Right lobe of liver (tissue), 6 donors: ENCODE data around the gene CCDC9B. TPM values are rescaled to one million over a fixed set of nuclear protein-coding genes. Genes with fewer than 3 reads are reported as not detected.

Experiments
- ATAC-seq, 4 donors: fragments of 200-7000 bp; cut with Tn5 transposase; one replicate each; pipeline ENCODE4 v1.9.1; 2020; ENCODE audit warnings: mild to moderate bottlenecking in 4 of 4, moderate library complexity in 4 of 4
- DNase-seq, 3 donors: peaks; one replicate each; pipeline ENCODE4 v3.0.0-alpha.2; 2020
- H3K27ac ChIP-seq, 3 donors: fragments of 200-600 bp; one replicate each; pipeline ENCODE4 v1.8.0; 2022
- H3K27me3 ChIP-seq, 2 donors: fragments of 200-600 bp; one replicate each; pipeline ENCODE4 v1.8.0; 2022
- H3K36me3 ChIP-seq, 4 donors: fragments of 200-600 bp; sonication (generic) in 1 of 4; one replicate each; pipeline versions ENCODE4 v1.5.1 to v1.8.0; 2017 to 2022; ENCODE audit warnings: control low read depth in 1 of 4
- H3K4me1 ChIP-seq, 4 donors: fragments of 200-600 bp; sonication (generic) in 1 of 4; one replicate each; pipeline versions ENCODE4 v1.5.1 to v1.8.0; 2017 to 2022; ENCODE audit warnings: control low read depth in 1 of 4
- H3K4me3 ChIP-seq, 3 donors: fragments of 200-600 bp; one replicate each; pipeline ENCODE4 v1.8.0; 2022
- H3K9me3 ChIP-seq, 4 donors: fragments of 200-600 bp; sonication (generic) in 1 of 4; one replicate each; pipeline versions ENCODE4 v1.5.1 to v1.8.0; 2017 to 2022; ENCODE audit warnings: control low read depth in 1 of 4
- CTCF ChIP-seq, 4 donors: fragments of 200-600 bp in 3 of 4; fragments of 450-650 bp in 1 of 4; IDR thresholded peaks; one replicate each; pipeline versions ENCODE4 v1.5.1 to v1.8.0; 2016 to 2022; ENCODE audit warnings: antibody characterized with exemption in 4 of 4, mild to moderate bottlenecking in 2 of 4
- POLR2A ChIP-seq: fragments of 450-650 bp; IDR thresholded peaks from one replicate; pipeline ENCODE4 v1.6.1; 2017; ENCODE audit warnings: antibody characterized with exemption, mild to moderate bottlenecking
- WGBS: methylation state at CpG from one replicate; pipeline ENCODE4 v1.1.6; 2018; ENCODE audit warnings: low coverage, low lambda C conversion rate; ENCODE audit not compliant: insufficient coverage; ENCODE audit errors: missing lambda C conversion rate; 5-methylcytosine and 5-hydroxymethylcytosine counted together
- intact Hi-C, 2 donors: fragments of 100-400 bp; cut with DNase I; formaldehyde crosslinking; loops; one replicate each; pipeline versions ENCODE4 v1.11.2 to v1.14.1; 2022
- total RNA-seq, 6 experiments: library from RNA; depleted of rRNA in 2 of 6; stranded (reverse); fragments of >200 nt in 2 of 6; fragmentation: NEBNext Ultra II Directional in 3 of 6; extraction: Animal tissue kit (Norgen Biotek cat#: 25700) in 3 of 6; gene quantifications; one replicate each; pipeline versions ENCODE4 v1.1.0 to v1.2.4, GENCODE V29; 2016 to 2023
- donor health status: DM: no; HTN: yes; CAD: no.
- donor health status: DM: no; HTN: no; CAD: no.
- donor health status: DM: no; HTN: no; CAD: no.
- donor health status: DM: no; HTN: yes; CAD: no.
- donor health status: DM: no; HTN: yes; CAD: no.

The CCDC9B gene
- total RNA-seq, 6 experiments from 2014 or later = 4.2 to 11.9 (median 4.7) TPM

GRCh38 chr15:40357246-40357645 lies 16.5 kb upstream of the CCDC9B start:
- H3K27me3 ChIP-seq = no peaks in the 10 kb centered on the region
- WGBS = 44% methylated on average over 1 of the region's 1 CpG
- no peak for DNase-seq
- H3K4me1 ChIP-seq = peaks cover 0 to 18% (median 2%) of the 10 kb centered on the region in 4 donors
- intact Hi-C loops = no loop called here
- TF ChIP-seq POLR2A (no peak), CTCF (IDR thresholded peaks at IDR 0.05) (no peak)
- H3K27ac ChIP-seq = no peak overlapping the region
- no peaks in the 10 kb centered on the region for H3K9me3 ChIP-seq
- no peak for ATAC-seq
- no peaks in the 10 kb centered on the region for H3K36me3 ChIP-seq
- no peak overlapping the region for H3K4me3 ChIP-seq

- TF ChIP-seq POLR2A = no peak
- Histone ChIP-seq H3K4me1 (peaks cover 0 to 18% (median 2%) of the 10 kb centered on the region in 4 donors), H3K36me3 (no peaks in the 10 kb centered on the region), H3K27me3 (no peaks in the 10 kb centered on the region), H3K27ac (no peak overlapping the region), H3K9me3 (no peaks in the 10 kb centered on the region), H3K4me3 (no peak overlapping the region)
- intact Hi-C loops = no loop called here
- ATAC-seq (no peak), DNase-seq (no peak)
- WGBS = no CpG with 5 or more reads among the region's 5 CpGs
These were observed 15.3 kb upstream of the CCDC9B start for GRCh38 chr15:40355976-40356585.

DNA sequence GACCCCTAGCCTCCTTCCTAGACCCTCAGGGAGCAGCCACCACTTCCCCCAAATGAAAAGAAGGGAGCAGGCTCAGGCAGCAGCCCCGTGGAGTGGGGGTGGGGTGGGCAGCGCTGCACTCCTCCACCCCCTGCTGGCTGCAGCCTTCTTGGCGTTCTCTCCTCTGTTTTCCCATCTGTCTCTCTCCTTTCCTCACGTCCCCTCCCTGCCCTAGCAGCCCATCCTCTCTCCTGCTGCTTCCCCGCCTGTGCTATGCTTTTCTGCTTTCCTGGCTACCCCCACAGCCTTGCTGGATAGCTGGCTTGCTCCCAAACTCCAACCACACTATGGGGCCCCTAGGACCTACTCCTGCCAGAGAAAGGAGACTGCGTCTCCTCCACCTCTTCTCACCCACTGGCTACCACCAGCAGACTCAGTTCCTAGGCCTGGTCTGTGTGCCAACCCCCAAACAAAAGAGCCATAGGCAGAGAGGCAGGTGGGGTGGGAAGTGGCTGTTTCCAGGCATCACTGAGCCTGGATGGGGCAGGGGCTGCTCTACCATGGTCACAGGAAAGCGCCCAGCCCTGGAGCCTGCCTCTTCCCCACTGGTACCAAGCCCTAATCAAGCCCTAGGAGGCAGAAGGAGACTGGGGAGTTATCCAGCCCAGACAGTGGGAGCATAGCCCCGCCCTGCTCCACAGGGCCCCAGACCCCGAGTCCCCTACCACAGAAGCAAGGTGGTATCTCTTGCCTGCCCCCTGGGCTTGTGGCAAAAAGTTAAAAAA lies 13.9 kb upstream of the CCDC9B start:
- no peaks in the 10 kb centered on the region for H3K36me3 ChIP-seq
- intact Hi-C loops = no loop called here
- peaks cover 0 to 18% (median 2%) of the 10 kb centered on the region in 4 donors for H3K4me1 ChIP-seq
- H3K4me3 ChIP-seq = no peak overlapping the region
- H3K27me3 ChIP-seq = no peaks in the 10 kb centered on the region
- H3K27ac ChIP-seq = peak overlapping the region in 1 of 3 donors; percentile 60
- peak in 2 of 4 donors; percentile 10 for TF ChIP-seq CTCF (IDR thresholded peaks at IDR 0.05)
- no peak for TF ChIP-seq POLR2A
- ATAC-seq = no peak
- no peaks in the 10 kb centered on the region for H3K9me3 ChIP-seq
- DNase-seq = no peak
- WGBS = 44% methylated on average over 6 of the region's 9 CpGs

DNA sequence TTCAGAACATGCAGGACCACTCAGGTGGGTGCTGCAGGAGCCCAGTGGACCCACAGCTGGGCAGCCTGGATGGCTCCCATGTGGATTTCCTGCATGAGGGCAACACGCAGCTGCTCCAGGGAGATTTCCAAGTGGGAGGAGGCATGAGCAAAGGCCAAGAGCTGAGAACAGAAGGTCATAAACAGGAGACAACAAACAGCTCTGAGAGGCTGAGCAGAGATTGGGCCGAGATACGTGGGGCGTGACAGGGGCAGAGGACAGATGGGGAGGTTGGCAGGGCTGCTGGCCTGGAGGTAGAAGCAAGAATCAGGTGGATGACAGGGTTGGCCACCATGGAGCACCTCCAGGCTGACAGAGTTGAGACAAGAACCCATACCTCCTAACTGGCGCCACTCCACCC lies 13.0 kb upstream of the CCDC9B start:
- H3K27ac ChIP-seq = peak overlapping the region in 1 of 3 donors; percentile 60
- no peaks in the 10 kb centered on the region for H3K9me3 ChIP-seq
- intact Hi-C loops = no loop called here
- H3K4me1 ChIP-seq = peaks cover 0 to 18% (median 2%) of the 10 kb centered on the region in 4 donors
- no peaks in the 10 kb centered on the region for H3K36me3 ChIP-seq
- H3K4me3 ChIP-seq = no peak overlapping the region
- DNase-seq (peak; percentile 72 to 94 (median 93)), ATAC-seq (peak; percentile 82 to 88 (median 86))
- H3K27me3 ChIP-seq = no peaks in the 10 kb centered on the region
- TF ChIP-seq POLR2A = no peak
- 38% methylated on average over 5 of the region's 5 CpGs for WGBS

GRCh38 chr15:40352281-40352901 lies 11.7 kb upstream of the CCDC9B start:
- Histone ChIP-seq H3K4me3 (no peak overlapping the region), H3K27ac (no peak overlapping the region), H3K27me3 (no peaks in the 10 kb centered on the region), H3K4me1 (peaks cover 0 to 15% (median 2%) of the 10 kb centered on the region in 4 donors), H3K9me3 (no peaks in the 10 kb centered on the region), H3K36me3 (no peaks in the 10 kb centered on the region)
- no peak for TF ChIP-seq CTCF (IDR thresholded peaks at IDR 0.05)
- no peak for TF ChIP-seq POLR2A
- DNase-seq (no peak), ATAC-seq (no peak)
- WGBS = 68% methylated on average over 4 of the region's 7 CpGs
- intact Hi-C loops = no loop called here
